HFFc6 (cell line): Measurements from ENCODE around the gene LBHD1. TPM values are rescaled to one million over a fixed set of nuclear protein-coding genes. Genes with fewer than 3 reads are reported as not detected.

Experiments
- DNase-seq: peaks from one replicate; pipeline ENCODE4 v3.0.0-alpha.2; 2018
- H3K27ac Mint-ChIP-seq: 2 replicates; pipeline ENCODE4 v1.8.0; 2020; ENCODE audit warnings: mild to moderate bottlenecking, mixed read lengths
- H3K27me3 Mint-ChIP-seq: 2 replicates; pipeline ENCODE4 v1.8.0; 2021; ENCODE audit warnings: mild to moderate bottlenecking, moderate library complexity, mixed read lengths; ENCODE audit not compliant: insufficient read depth
- H3K36me3 Mint-ChIP-seq: 2 replicates; pipeline ENCODE4 v1.8.0; 2021; ENCODE audit warnings: low read depth, mixed read lengths
- H3K4me1 Mint-ChIP-seq: 2 replicates; pipeline ENCODE4 v1.8.0; 2020; ENCODE audit warnings: low read depth, mixed read lengths
- H3K4me3 Mint-ChIP-seq: 2 replicates; pipeline ENCODE4 v1.8.0; 2020; ENCODE audit warnings: mild to moderate bottlenecking, moderate library complexity, mixed read lengths
- H3K9me3 Mint-ChIP-seq: 2 replicates; pipeline ENCODE4 v1.8.0; 2020; ENCODE audit warnings: mild to moderate bottlenecking, mixed read lengths
- CTCF ChIP-seq: fragments of 200-600 bp; sonication (generic); IDR thresholded peaks from 2 replicates; pipeline ENCODE4 v1.5.0; 2021; ENCODE audit warnings: antibody characterized with exemption, mild to moderate bottlenecking
- total RNA-seq, 6 experiments: library from RNA; stranded (reverse); fragmentation: NEBNext Ultra II Directional; extraction: Animal tissue kit (Norgen Biotek cat#: 25700); gene quantifications; 2 replicates in 1 of 6; 3 replicates in 5 of 6; pipeline ENCODE4 v1.2.3, GENCODE V29; 2021

LBHD1 gene
- total RNA-seq, 6 experiments from 2014 or later, result 2.8 to 4.5 (median 3.7) TPM

DNA sequence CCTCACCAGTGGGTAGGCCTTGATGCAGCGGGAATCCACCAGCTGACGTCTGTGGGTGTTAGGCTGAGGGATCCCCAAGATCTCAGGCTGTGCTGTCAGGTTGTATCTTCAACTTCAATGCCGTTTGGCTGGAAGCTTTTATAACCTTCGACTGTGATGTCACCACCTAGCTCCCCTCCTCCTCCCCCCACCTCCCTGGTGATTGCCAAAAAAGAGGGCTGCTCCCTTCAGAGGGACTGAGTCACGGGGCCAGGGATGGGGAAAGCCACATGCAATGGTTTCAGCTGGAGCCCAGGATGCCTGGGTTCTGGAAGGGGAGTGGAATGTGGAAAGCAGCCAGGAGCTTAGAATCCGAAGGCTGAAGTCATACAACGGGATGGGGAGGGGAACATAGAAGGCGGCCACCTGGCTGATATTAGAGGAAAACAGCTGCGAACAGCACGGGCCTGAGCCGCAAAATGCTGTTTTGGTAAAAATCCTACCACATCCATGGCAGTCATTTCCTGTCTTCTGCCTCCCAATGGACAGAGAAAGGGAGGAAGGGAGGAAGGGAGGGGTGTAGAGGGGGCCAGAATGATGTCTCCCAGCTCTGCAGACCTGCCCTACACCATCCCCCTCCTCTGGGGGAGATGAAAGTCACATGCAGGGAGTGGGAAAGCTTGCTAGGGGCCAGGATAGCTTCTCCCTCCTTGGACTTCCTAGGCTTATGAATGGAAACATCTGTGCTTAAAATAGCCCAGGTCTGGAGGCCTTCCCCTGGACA is 17.5 kb upstream of the LBHD1 start, which contains the start of gene LRRN4CL:
TSS of gene LRRN4CL (minus strand) at position 110 of the 763 bp plus-strand sequence. CDS start 1,022 bp downstream, outside the sequence.
- peaks cover 12% of the 10 kb centered on the region for H3K36me3 Mint-ChIP-seq
- peaks cover 25% of the 10 kb centered on the region for H3K4me1 Mint-ChIP-seq
- no peaks in the 10 kb centered on the region for H3K9me3 Mint-ChIP-seq
- peak within 1 kb of the TSS; percentile 90 for H3K27ac Mint-ChIP-seq
- DNase-seq, result peak; percentile 88
- H3K27me3 Mint-ChIP-seq, result no peaks in the 10 kb centered on the region; the same call in 1 of the 2 replicates
- H3K4me3 Mint-ChIP-seq, result peak within 1 kb of the TSS; percentile 60
- TF ChIP-seq CTCF, result no peak

GRCh38 chr11:62688491-62688890 is 16.4 kb upstream of the LBHD1 start:
- DNase-seq, result no peak
- H3K9me3 Mint-ChIP-seq, result no peaks in the 10 kb centered on the region
- peak overlapping the region; percentile 22; the same call in 1 of the 2 replicates for H3K27ac Mint-ChIP-seq
- H3K27me3 Mint-ChIP-seq, result no peaks in the 10 kb centered on the region; the same call in none of the 2 replicates
- TF ChIP-seq CTCF, result no peak
- H3K36me3 Mint-ChIP-seq, result peaks cover 12% of the 10 kb centered on the region
- peak overlapping the region; percentile 24; the same call in 1 of the 2 replicates for H3K4me3 Mint-ChIP-seq
- peaks cover 21% of the 10 kb centered on the region for H3K4me1 Mint-ChIP-seq

DNA sequence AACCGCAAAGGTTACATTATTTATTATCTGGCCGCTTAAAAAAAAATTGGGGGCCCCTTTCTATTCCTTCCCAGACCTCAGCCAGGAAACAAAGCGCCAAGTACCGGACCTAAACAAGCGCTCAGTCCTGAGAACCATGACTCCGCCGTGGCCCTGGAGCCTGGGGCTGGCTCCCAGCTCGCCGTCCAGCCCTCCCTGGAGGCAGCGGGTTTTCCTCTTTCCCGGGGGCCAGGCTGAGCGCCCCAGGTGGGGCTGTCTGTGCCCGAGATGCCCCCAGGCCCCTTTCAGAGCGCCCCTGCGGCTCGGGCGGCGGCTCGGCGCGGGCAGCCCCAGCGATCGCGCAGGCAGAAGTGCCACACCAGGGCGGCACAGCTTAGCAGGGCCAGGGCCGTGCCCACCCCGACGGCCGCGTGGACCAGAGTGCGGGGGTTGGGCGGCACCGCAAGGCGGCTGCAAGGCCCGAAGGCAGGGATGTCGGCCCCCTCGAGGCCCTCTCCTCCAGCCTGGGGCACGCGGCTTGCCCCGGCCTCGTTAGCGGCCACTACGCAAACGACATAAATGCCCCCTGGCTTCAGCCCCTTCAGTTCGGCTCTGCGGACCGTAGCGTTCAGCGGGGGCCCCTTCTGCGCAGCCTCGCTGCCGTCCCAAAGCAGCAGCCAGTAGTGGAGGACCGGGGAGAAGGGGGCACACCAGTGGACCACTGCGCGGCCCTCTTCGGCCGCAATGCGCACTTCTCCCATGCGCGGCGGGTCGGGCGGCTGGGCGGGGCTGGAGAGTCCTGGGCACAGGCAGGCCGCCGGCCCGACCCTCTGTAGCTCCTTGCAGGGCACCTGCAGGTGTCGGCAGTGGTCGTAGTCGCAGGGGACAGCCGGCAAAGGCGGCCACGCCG is 15.7 kb upstream of the LBHD1 start:
- DNase-seq, result no peak
- Mint-ChIP-seq H3K4me1 (peaks cover 21% of the 10 kb centered on the region), H3K9me3 (no peaks in the 10 kb centered on the region), H3K4me3 (no peak overlapping the region), H3K27ac (no peak overlapping the region), H3K36me3 (peaks cover 9% of the 10 kb centered on the region), H3K27me3 (no peaks in the 10 kb centered on the region; the same call in none of the 2 replicates)
- no peak for TF ChIP-seq CTCF

- no peaks in the 10 kb centered on the region for H3K9me3 Mint-ChIP-seq
- H3K4me3 Mint-ChIP-seq, result no peak overlapping the region
- peaks cover 6% of the 10 kb centered on the region for H3K36me3 Mint-ChIP-seq
- TF ChIP-seq CTCF, result no peak
- no peak for DNase-seq
- H3K4me1 Mint-ChIP-seq, result peaks cover 18% of the 10 kb centered on the region
- H3K27ac Mint-ChIP-seq, result no peak overlapping the region
- peaks cover 4% of the 10 kb centered on the region for H3K27me3 Mint-ChIP-seq
Observed at GRCh38 chr11:62682518-62682917, 10.5 kb upstream of the LBHD1 start.

DNA sequence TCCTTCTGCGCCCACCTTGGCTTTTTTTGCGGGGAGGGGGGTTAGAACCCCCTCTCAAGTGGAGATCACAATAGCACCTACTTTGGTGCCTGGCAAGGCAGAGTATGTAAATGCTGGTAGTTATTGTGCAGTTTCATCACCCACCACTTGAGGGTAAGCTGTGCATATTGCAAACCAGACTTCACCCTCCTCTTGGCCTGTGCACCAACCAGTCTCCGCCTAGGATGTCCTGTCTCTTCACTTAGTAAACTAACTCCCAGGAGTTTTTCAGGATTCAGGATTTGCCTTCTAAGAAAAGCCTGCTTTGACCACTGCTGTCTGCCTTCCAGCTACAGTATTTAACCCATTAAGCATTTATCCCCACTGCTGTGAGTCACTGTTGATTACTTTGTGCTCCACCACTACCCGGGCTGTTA is 8.8 kb upstream of the LBHD1 start:
- Mint-ChIP-seq H3K4me1 (peaks cover 27% of the 10 kb centered on the region), H3K27me3 (peaks cover 4% of the 10 kb centered on the region), H3K36me3 (peaks cover 12% of the 10 kb centered on the region), H3K9me3 (no peaks in the 10 kb centered on the region), H3K4me3 (peak overlapping the region; percentile 60; the same call in 1 of the 2 replicates), H3K27ac (peak overlapping the region; percentile 56)
- DNase-seq, result peak; percentile 80
- peak; percentile 78 for TF ChIP-seq CTCF
